ENCODE data around the gene CALY. TPM values are rescaled to one million over a fixed set of nuclear protein-coding genes. Genes with fewer than 3 reads are reported as not detected.

The CALY gene
- polyA plus RNA-seq, 1 of the 3 experiments (the other 2 are of a cell fraction): 3.3 TPM

DNA sequence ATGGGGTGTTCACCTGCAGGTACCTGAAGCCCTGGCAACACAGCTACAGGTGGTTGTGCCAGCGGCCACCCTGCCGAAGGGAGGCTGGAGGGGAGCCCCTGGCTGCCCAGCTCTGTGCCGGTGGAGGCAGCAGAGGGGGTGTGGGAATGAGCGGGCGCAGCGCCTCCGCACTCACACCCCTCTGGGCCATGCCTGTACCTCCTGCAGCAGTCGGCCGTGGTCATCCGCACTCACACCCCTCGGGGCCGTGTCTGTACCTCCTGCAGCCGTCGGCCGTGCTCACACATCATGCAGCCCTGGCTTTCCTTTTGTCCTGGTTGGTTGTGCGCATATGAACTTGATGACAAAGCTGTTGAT lies 26.3 kb downstream of the CALY start (continued):
- TF ChIP-seq EP300 (IDR thresholded peaks at IDR 0.05; ENCODE audit: borderline replicate concordance in 1 of 2, low read depth in 1 of 2, low read length in 1 of 2) (no peak), NRF1 (IDR thresholded peaks at IDR 0.05; ENCODE audit: low read depth, low read length) (no peak), CHD2 (IDR thresholded peaks at IDR 0.05; ENCODE audit: low read length, partially characterized antibody) (no peak), RXRA (IDR thresholded peaks at IDR 0.05; ENCODE audit: borderline replicate concordance, low read depth) (no peak), SIN3A (IDR thresholded peaks at IDR 0.05; ENCODE audit: borderline replicate concordance, low read depth, low read length) (no peak), FOXJ3 (CRISPR knock-in tag; IDR thresholded peaks at IDR 0.05) (no peak), TAF1 (IDR thresholded peaks at IDR 0.05; ENCODE audit: borderline replicate concordance, low read depth, low read length) (no peak)

DNA sequence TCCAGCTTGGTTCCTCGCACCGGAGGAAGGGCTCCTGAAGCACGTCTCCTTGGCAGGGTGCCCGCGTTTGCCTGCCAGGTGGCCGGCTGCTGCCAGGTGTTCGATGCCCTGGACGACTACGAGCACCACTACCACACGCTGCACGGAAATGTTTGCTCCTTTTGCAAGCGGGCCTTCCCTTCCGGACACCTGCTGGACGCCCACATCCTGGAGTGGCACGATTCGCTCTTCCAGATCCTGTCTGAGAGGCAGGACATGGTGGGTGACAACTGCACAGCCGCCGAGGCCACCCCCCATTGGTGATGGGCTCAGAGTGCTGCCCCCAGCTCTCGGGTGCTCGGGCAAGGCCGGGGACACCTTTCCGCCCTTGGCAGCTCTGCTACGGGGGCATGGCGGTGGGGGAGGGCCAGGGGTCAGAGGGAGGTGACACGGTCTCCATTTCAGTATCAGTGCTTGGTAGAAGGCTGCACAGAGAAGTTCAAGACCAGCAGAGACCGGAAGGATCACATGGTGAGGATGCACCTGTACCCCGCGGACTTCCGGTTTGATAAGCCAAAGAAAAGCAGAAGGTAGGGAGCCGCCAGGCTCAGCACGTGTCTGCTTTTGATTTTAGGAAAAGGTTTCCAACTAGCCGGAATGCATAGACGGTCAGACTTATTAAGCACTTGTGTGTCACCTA lies 26.8 kb downstream of the CALY start:
- POLR2A ChIA-PET: no interaction called here
- no peak overlapping the region for H3K4me3 ChIP-seq (ENCODE audit: low read depth in 2 of 2, low read length in 1 of 2)
- peak overlapping the region; percentile 60 for H3K4me2 ChIP-seq
- H3K36me3 ChIP-seq (replicated peaks in 1 of 2; ENCODE audit: control insufficient read depth in 1 of 2, insufficient read depth in 2 of 2, low read length in 1 of 2): peaks cover 7 to 26% of the 10 kb centered on the region in 2 experiments
- H3K9me3 ChIP-seq: no peaks in the 10 kb centered on the region
- peaks cover 41% of the 10 kb centered on the region for H3K79me2 ChIP-seq (ENCODE audit: insufficient read depth)
- no peak overlapping the region for H3K9ac ChIP-seq
- H3K9me2 ChIP-seq: no peaks in the 10 kb centered on the region
- peaks cover 38% of the 10 kb centered on the region for H4K20me1 ChIP-seq (ENCODE audit: insufficient read depth)
- peaks cover 16% of the 10 kb centered on the region for H3F3A ChIP-seq (replicated peaks; ENCODE audit: insufficient read depth)
- 94% methylated on average over 21 of the region's 33 CpGs for WGBS (ENCODE audit: low lambda C conversion rate)
- no peak overlapping the region for H2AFZ ChIP-seq (ENCODE audit: low read depth)
- H3K4me1 ChIP-seq (ENCODE audit: control insufficient read depth in 1 of 2, insufficient read depth in 2 of 2, low read depth in 1 of 2, low read length in 1 of 2): peaks cover 8 to 19% of the 10 kb centered on the region in 2 experiments; a peak in 2 of 4 replicates
- H3K27me3 ChIP-seq (ENCODE audit: insufficient read depth): no peaks in the 10 kb centered on the region
- TF ChIP-seq, protein P1, sequence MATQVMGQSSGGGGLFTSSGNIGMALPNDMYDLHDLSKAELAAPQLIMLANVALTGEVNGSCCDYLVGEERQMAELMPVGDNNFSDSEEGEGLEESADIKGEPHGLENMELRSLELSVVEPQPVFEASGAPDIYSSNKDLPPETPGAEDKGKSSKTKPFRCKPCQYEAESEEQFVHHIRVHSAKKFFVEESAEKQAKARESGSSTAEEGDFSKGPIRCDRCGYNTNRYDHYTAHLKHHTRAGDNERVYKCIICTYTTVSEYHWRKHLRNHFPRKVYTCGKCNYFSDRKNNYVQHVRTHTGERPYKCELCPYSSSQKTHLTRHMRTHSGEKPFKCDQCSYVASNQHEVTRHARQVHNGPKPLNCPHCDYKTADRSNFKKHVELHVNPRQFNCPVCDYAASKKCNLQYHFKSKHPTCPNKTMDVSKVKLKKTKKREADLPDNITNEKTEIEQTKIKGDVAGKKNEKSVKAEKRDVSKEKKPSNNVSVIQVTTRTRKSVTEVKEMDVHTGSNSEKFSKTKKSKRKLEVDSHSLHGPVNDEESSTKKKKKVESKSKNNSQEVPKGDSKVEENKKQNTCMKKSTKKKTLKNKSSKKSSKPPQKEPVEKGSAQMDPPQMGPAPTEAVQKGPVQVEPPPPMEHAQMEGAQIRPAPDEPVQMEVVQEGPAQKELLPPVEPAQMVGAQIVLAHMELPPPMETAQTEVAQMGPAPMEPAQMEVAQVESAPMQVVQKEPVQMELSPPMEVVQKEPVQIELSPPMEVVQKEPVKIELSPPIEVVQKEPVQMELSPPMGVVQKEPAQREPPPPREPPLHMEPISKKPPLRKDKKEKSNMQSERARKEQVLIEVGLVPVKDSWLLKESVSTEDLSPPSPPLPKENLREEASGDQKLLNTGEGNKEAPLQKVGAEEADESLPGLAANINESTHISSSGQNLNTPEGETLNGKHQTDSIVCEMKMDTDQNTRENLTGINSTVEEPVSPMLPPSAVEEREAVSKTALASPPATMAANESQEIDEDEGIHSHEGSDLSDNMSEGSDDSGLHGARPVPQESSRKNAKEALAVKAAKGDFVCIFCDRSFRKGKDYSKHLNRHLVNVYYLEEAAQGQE (IDR thresholded peaks at IDR 0.05; ENCODE audit: low read depth, low read length): no peak
- TF ChIP-seq FOXJ3 (CRISPR knock-in tag; IDR thresholded peaks at IDR 0.05) (no peak), TEAD4 (IDR thresholded peaks at IDR 0.05; ENCODE audit: borderline replicate concordance, insufficient read depth) (no peak), NFIC (IDR thresholded peaks at IDR 0.05; ENCODE audit: borderline replicate concordance) (no peak), EZH2phosphoT487 (IDR thresholded peaks at IDR 0.05; ENCODE audit: borderline replicate concordance, low read depth) (no peak), MEF2A (IDR thresholded peaks at IDR 0.05; ENCODE audit: borderline replicate concordance, low read depth) (no peak), RAD21 (IDR thresholded peaks at IDR 0.05; ENCODE audit: low read length) (no peak), TAF1 (IDR thresholded peaks at IDR 0.05; ENCODE audit: borderline replicate concordance, low read depth, low read length) (no peak), SMC3 (IDR thresholded peaks at IDR 0.05; ENCODE audit: low read depth, low read length) (no peak), FOSL2 (IDR thresholded peaks at IDR 0.05; ENCODE audit: borderline replicate concordance, low read depth) (no peak), EP300 (IDR thresholded peaks at IDR 0.05; ENCODE audit: borderline replicate concordance in 1 of 2, low read depth in 1 of 2, low read length in 1 of 2) (no peak), POLR2AphosphoS5 (IDR thresholded peaks at IDR 0.05; ENCODE audit: low read depth, low read length) (no peak), PBX3 (IDR thresholded peaks at IDR 0.05) (no peak), GABPA (IDR thresholded peaks at IDR 0.05; ENCODE audit: low read depth) (no peak)
- TF ChIP-seq, protein P2, sequence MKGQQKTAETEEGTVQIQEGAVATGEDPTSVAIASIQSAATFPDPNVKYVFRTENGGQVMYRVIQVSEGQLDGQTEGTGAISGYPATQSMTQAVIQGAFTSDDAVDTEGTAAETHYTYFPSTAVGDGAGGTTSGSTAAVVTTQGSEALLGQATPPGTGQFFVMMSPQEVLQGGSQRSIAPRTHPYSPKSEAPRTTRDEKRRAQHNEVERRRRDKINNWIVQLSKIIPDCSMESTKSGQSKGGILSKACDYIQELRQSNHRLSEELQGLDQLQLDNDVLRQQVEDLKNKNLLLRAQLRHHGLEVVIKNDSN (IDR thresholded peaks at IDR 0.05; ENCODE audit: borderline replicate concordance, low read depth): no peak
- DNase-seq: no peak
- no peak overlapping the region; a peak in 1 of 4 replicates for H3K27ac ChIP-seq (ENCODE audit: low read depth in 2 of 2, low read length in 1 of 2)
- CTCF ChIA-PET: interaction anchor here (4.3 kb wide), 1 partner anchor 19 kb away, joined by 24 read pairs; no protein-coding TSS in a partner anchor

Data from SK-N-SH (cell line).